ENCODE data around the gene SALL1. TPM values are rescaled to one million over a fixed set of nuclear protein-coding genes. Genes with fewer than 3 reads are reported as not detected.

Gene SALL1
- total RNA-seq, 1 experiment from 2014 or later, result 101 TPM

GRCh38 chr16:51131619-51132018, 19.5 kb downstream of the SALL1 start:
- no peak overlapping the region for H3K4me2 ChIP-seq (ENCODE audit: insufficient read depth, insufficient read length, low read length)
- H4K5ac ChIP-seq (ENCODE audit: insufficient read length, low read depth, low read length), result no peak overlapping the region
- H3K79me2 ChIP-seq (ENCODE audit: insufficient read depth, low read length), result no peaks in the 10 kb centered on the region
- H3K27ac Mint-ChIP-seq, result peak overlapping the region in 1 of 3 experiments; percentile 18; a peak in 1 of 7 replicates
- H2BK12ac ChIP-seq (ENCODE audit: insufficient read length, low read depth, low read length), result no peak overlapping the region
- no CpG with 5 or more reads among the region's 11 CpGs for WGBS (ENCODE audit: extremely low coverage, insufficient read length, low lambda C conversion rate)
- H4K8ac ChIP-seq (replicated peaks; ENCODE audit: insufficient read length, low read depth, low read length), result no peak overlapping the region
- peaks cover 3 to 16% (median 14%) of the 10 kb centered on the region in 3 experiments; a peak in 5 of 7 replicates for H3K36me3 Mint-ChIP-seq (ENCODE audit: insufficient read depth in 1 of 3, low read depth in 3 of 3)
- DNase-seq, result no peak
- no peak overlapping the region for H3K27ac ChIP-seq (ENCODE audit: insufficient read length, low read depth, low read length)
- H3K9me3 Mint-ChIP-seq, result no peaks in the 10 kb centered on the region; a peak in 1 of 5 replicates
- no peak overlapping the region for H3K4ac ChIP-seq (ENCODE audit: low read depth, low read length)
- no peaks in the 10 kb centered on the region for H3K27me3 ChIP-seq (ENCODE audit: insufficient read depth, low read length)
- H2BK5ac ChIP-seq (ENCODE audit: insufficient read length, low read length), result no peak overlapping the region
- no peak overlapping the region for H3K14ac ChIP-seq (ENCODE audit: insufficient read depth, low read length)
- H2BK15ac ChIP-seq (ENCODE audit: low read depth, low read length), result no peak overlapping the region
- H4K91ac ChIP-seq (ENCODE audit: insufficient read length, low read depth, low read length), result no peak overlapping the region
- no peaks in the 10 kb centered on the region for H3K9me3 ChIP-seq (ENCODE audit: control insufficient read depth, low read depth, low read length)
- H3K56ac ChIP-seq (ENCODE audit: insufficient read length, low read depth, low read length), result no peak overlapping the region
- no peak overlapping the region for H2AK5ac ChIP-seq (ENCODE audit: insufficient read length, low read length)
- H3K4me3 Mint-ChIP-seq, result no peak overlapping the region
- H4K20me1 ChIP-seq (ENCODE audit: control insufficient read depth, insufficient read depth, insufficient read length), result no peaks in the 10 kb centered on the region
- H3K9ac ChIP-seq (ENCODE audit: extremely low read depth, insufficient read length, low read length), result no peak overlapping the region
- no peaks in the 10 kb centered on the region for H3K4me1 ChIP-seq (ENCODE audit: insufficient read depth, low read length)
- no peak overlapping the region for H2BK120ac ChIP-seq (ENCODE audit: low read depth, low read length, poor library complexity, severe bottlenecking)
- no peak overlapping the region for H2BK20ac ChIP-seq (ENCODE audit: low read depth, low read length, poor library complexity, severe bottlenecking)
- H3K23ac ChIP-seq (ENCODE audit: insufficient read length, low read depth, low read length), result no peak overlapping the region
- no peak overlapping the region for H3T11ph ChIP-seq (ENCODE audit: low read length)
- no peak overlapping the region for H3K18ac ChIP-seq (ENCODE audit: insufficient read length, low read depth, low read length)
- H3K79me1 ChIP-seq (ENCODE audit: insufficient read depth, low read depth, low read length, poor library complexity, severe bottlenecking), result no peaks in the 10 kb centered on the region
- H2AFZ ChIP-seq (ENCODE audit: low read length), result no peak overlapping the region
- H3K23me2 ChIP-seq (ENCODE audit: insufficient read length, low read depth, low read length, poor library complexity, severe bottlenecking), result peaks cover 15% of the 10 kb centered on the region
- H3K27me3 Mint-ChIP-seq (ENCODE audit: low read depth), result peaks cover 7% of the 10 kb centered on the region; the same call in 1 of the 2 replicates
- H3K4me1 Mint-ChIP-seq, result peaks cover 52 to 56% of the 10 kb centered on the region in 2 experiments
- no peak for TF ChIP-seq CTCF (conservative IDR thresholded peaks at IDR 0.05)
